Central memory CD8-positive, alpha-beta T cell (primary cell): ENCODE results near the gene PTK7.
"Not testable (repeated sequence)": the region's sequence is repeated elsewhere in the genome, so short reads cannot be mapped to it uniquely, and the experiment has no call there.

Experiments
- ATAC-seq: fragments of 150-1000 bp; cut with Tn5 transposase; replicated peaks from 2 replicates; pipeline ENCODE4 v1.10.0; 2022; ENCODE audit warnings: mild to moderate bottlenecking, moderate FRiP score, moderate number of reproducible peaks; ENCODE audit not compliant: poor library complexity, severe bottlenecking; ENCODE audit errors: extremely low read depth
- DNase-seq, 2 donors: peaks; one replicate each; pipeline ENCODE4 v3.0.0; 2021; ENCODE audit warnings: low spot score in 2 of 2
- H3K27ac Mint-ChIP-seq: one replicate; pipeline ENCODE4 v1.8.0; 2022; ENCODE audit warnings: low read depth, mild to moderate bottlenecking, moderate library complexity, mixed read lengths
- H3K27me3 Mint-ChIP-seq: one replicate; pipeline ENCODE4 v1.8.0; 2022; ENCODE audit warnings: mixed read lengths
- H3K36me3 Mint-ChIP-seq: one replicate; pipeline ENCODE4 v1.8.0; 2022; ENCODE audit warnings: mild to moderate bottlenecking, moderate library complexity, mixed read lengths; ENCODE audit not compliant: insufficient read depth
- H3K4me1 Mint-ChIP-seq: one replicate; pipeline ENCODE4 v1.8.0; 2022; ENCODE audit warnings: mixed read lengths
- H3K4me3 Mint-ChIP-seq: one replicate; pipeline ENCODE4 v1.8.0; 2022; ENCODE audit warnings: mild to moderate bottlenecking, moderate library complexity, mixed read lengths
- H3K9me3 Mint-ChIP-seq: one replicate; pipeline ENCODE4 v1.8.0; 2022; ENCODE audit warnings: mixed read lengths

Gene PTK7

GRCh38 chr6:43129434-43130194 lies 53.5 kb downstream of the PTK7 start:
- DNase-seq (no peak), ATAC-seq (no peak)

GRCh38 chr6:43130429-43130828 lies 54.3 kb downstream of the PTK7 start:
- no peaks in the 10 kb centered on the region for H3K9me3 Mint-ChIP-seq
- no peak overlapping the region for H3K27ac Mint-ChIP-seq
- ATAC-seq = no peak
- H3K4me3 Mint-ChIP-seq = no peak overlapping the region
- no peaks in the 10 kb centered on the region for H3K36me3 Mint-ChIP-seq
- H3K4me1 Mint-ChIP-seq = no peaks in the 10 kb centered on the region
- DNase-seq = no peak
- H3K27me3 Mint-ChIP-seq = peaks cover 12% of the 10 kb centered on the region

More at GRCh38 chr6:43129434-43130194, 53.5 kb downstream of the PTK7 start:
- peaks cover 12% of the 10 kb centered on the region for H3K27me3 Mint-ChIP-seq
- H3K9me3 Mint-ChIP-seq = no peaks in the 10 kb centered on the region
- no peaks in the 10 kb centered on the region for H3K36me3 Mint-ChIP-seq
- no peaks in the 10 kb centered on the region for H3K4me1 Mint-ChIP-seq
- no peak overlapping the region for H3K27ac Mint-ChIP-seq
- no peak overlapping the region for H3K4me3 Mint-ChIP-seq

GRCh38 chr6:43131379-43131778 lies 55.3 kb downstream of the PTK7 start:
- not testable (repeated sequence) for H3K36me3 Mint-ChIP-seq, H3K27ac Mint-ChIP-seq, H3K4me1 Mint-ChIP-seq, H3K9me3 Mint-ChIP-seq, ATAC-seq, H3K4me3 Mint-ChIP-seq, DNase-seq
- H3K27me3 Mint-ChIP-seq = peaks cover 12% of the 10 kb centered on the region

- DNase-seq = no peak
- no peak overlapping the region for H3K27ac Mint-ChIP-seq
- H3K27me3 Mint-ChIP-seq = no peaks in the 10 kb centered on the region
- H3K4me1 Mint-ChIP-seq = peaks cover 14% of the 10 kb centered on the region
- no peak overlapping the region for H3K4me3 Mint-ChIP-seq
- ATAC-seq = no peak
- H3K36me3 Mint-ChIP-seq = no peaks in the 10 kb centered on the region
- H3K9me3 Mint-ChIP-seq = no peaks in the 10 kb centered on the region
Observed at GRCh38 chr6:43138267-43138666, 62.2 kb downstream of the PTK7 start.

- H3K27ac Mint-ChIP-seq, DNase-seq, H3K36me3 Mint-ChIP-seq, ATAC-seq, H3K27me3 Mint-ChIP-seq, H3K4me3 Mint-ChIP-seq, H3K9me3 Mint-ChIP-seq: not testable (repeated sequence)
- peaks cover 23% of the 10 kb centered on the region for H3K4me1 Mint-ChIP-seq
Observed at GRCh38 chr6:43139973-43140372, 63.9 kb downstream of the PTK7 start.

GRCh38 chr6:43141644-43142043 lies 65.5 kb downstream of the PTK7 start:
- DNase-seq (no peak), ATAC-seq (no peak)
- Mint-ChIP-seq H3K4me1 (peaks cover 23% of the 10 kb centered on the region), H3K27me3 (no peaks in the 10 kb centered on the region), H3K27ac (peak overlapping the region; percentile 93), H3K36me3 (no peaks in the 10 kb centered on the region), H3K9me3 (no peaks in the 10 kb centered on the region), H3K4me3 (peak overlapping the region; percentile 82)

- ATAC-seq (peak; percentile 96), DNase-seq (peak; percentile 24 to 57)
- H3K4me1 Mint-ChIP-seq = peaks cover 23% of the 10 kb centered on the region
- no peaks in the 10 kb centered on the region for H3K27me3 Mint-ChIP-seq
- H3K27ac Mint-ChIP-seq = peak overlapping the region; percentile 93
- H3K36me3 Mint-ChIP-seq = no peaks in the 10 kb centered on the region
- H3K4me3 Mint-ChIP-seq = peak overlapping the region; percentile 82
- no peaks in the 10 kb centered on the region for H3K9me3 Mint-ChIP-seq
Observed at GRCh38 chr6:43142101-43142500, 66.0 kb downstream of the PTK7 start.

GRCh38 chr6:43143235-43144128 lies 67.4 kb downstream of the PTK7 start:
- peak; percentile 64 to 71 for DNase-seq
- Mint-ChIP-seq H3K27me3 (no peaks in the 10 kb centered on the region), H3K4me3 (peak overlapping the region; percentile 82)

GRCh38 chr6:43144879-43145278 lies 68.8 kb downstream of the PTK7 start:
- H3K36me3 Mint-ChIP-seq = no peaks in the 10 kb centered on the region
- no peak overlapping the region for H3K27ac Mint-ChIP-seq
- H3K27me3 Mint-ChIP-seq = no peaks in the 10 kb centered on the region
- H3K4me1 Mint-ChIP-seq = peaks cover 23% of the 10 kb centered on the region
- no peak for DNase-seq
- ATAC-seq = no peak
- no peaks in the 10 kb centered on the region for H3K9me3 Mint-ChIP-seq
- no peak overlapping the region for H3K4me3 Mint-ChIP-seq

More at GRCh38 chr6:43143235-43144128, 67.4 kb downstream of the PTK7 start:
- peak overlapping the region; percentile 93 for H3K27ac Mint-ChIP-seq
- peak; percentile 72 for ATAC-seq
- no peaks in the 10 kb centered on the region for H3K36me3 Mint-ChIP-seq
- no peaks in the 10 kb centered on the region for H3K9me3 Mint-ChIP-seq
- peaks cover 23% of the 10 kb centered on the region for H3K4me1 Mint-ChIP-seq

- H3K4me3 Mint-ChIP-seq = no peak overlapping the region
- peaks cover 23% of the 10 kb centered on the region for H3K4me1 Mint-ChIP-seq
- H3K27me3 Mint-ChIP-seq = no peaks in the 10 kb centered on the region
- no peaks in the 10 kb centered on the region for H3K9me3 Mint-ChIP-seq
- H3K36me3 Mint-ChIP-seq = no peaks in the 10 kb centered on the region
- H3K27ac Mint-ChIP-seq = no peak overlapping the region
- DNase-seq (no peak), ATAC-seq (no peak)
Observed at GRCh38 chr6:43146261-43146660, 70.1 kb downstream of the PTK7 start.

GRCh38 chr6:43146709-43147688 lies 70.9 kb downstream of the PTK7 start:
- H3K4me1 Mint-ChIP-seq = peaks cover 20% of the 10 kb centered on the region
- no peaks in the 10 kb centered on the region for H3K27me3 Mint-ChIP-seq
- no peak overlapping the region for H3K4me3 Mint-ChIP-seq
- no peak for DNase-seq
- no peak overlapping the region for H3K27ac Mint-ChIP-seq
- no peak for ATAC-seq
- no peaks in the 10 kb centered on the region for H3K9me3 Mint-ChIP-seq
- no peaks in the 10 kb centered on the region for H3K36me3 Mint-ChIP-seq
